Transverse colon (tissue), 4 donors: ENCODE data around the gene SLC1A7.

ENCODE experiments used
- CTCF ChIP-seq, 5 experiments: fragments of 200-600 bp in 3 of 5; fragments of 450-650 bp in 2 of 5; sonication (generic) in 3 of 5; IDR thresholded peaks; 1 replicate in 2 of 5; 2 replicates in 3 of 5; pipeline ENCODE4 v1.5.1; 2016 to 2017; ENCODE audit warnings: antibody characterized with exemption in 5 of 5, inconsistent platforms in 3 of 5, mild to moderate bottlenecking in 2 of 5, moderate library complexity in 1 of 5
- EP300 ChIP-seq: sonication (generic); formaldehyde crosslinking; IDR thresholded peaks from one replicate; pipeline ENCODE4 v1.6.1; 2017; ENCODE audit warnings: antibody characterized with exemption, low read depth
- POLR2A ChIP-seq: fragments of 450-650 bp; IDR thresholded peaks from one replicate; pipeline ENCODE4 v1.6.1; 2016; ENCODE audit warnings: antibody characterized with exemption, mild to moderate bottlenecking, moderate library complexity
- POLR2AphosphoS5 ChIP-seq, 3 donors: sonication (generic); formaldehyde crosslinking; IDR thresholded peaks; one replicate each; pipeline ENCODE4 v1.6.1; 2016; ENCODE audit warnings: antibody characterized with exemption in 3 of 3

GRCh38 chr1:53176452-53177208, 34.2 kb upstream of the SLC1A7 start:
- no peak for TF ChIP-seq POLR2A
- peak in 1 of 5 experiments; percentile 24 for TF ChIP-seq CTCF (IDR thresholded peaks at IDR 0.05)
- no peak for TF ChIP-seq POLR2AphosphoS5 (IDR thresholded peaks at IDR 0.05)
- TF ChIP-seq EP300, result no peak
